Kidney epithelial cell (primary cell): ENCODE measurements around the gene GPR155. TPM values are rescaled to one million over a fixed set of nuclear protein-coding genes. Genes with fewer than 3 reads are reported as not detected.

Experiments used
- DNase-seq: peaks from one replicate; pipeline ENCODE4 v3.0.0-alpha.2; 2010; ENCODE audit warnings: low read depth
- H3K27me3 ChIP-seq: 2 replicates; pipeline ENCODE4 v1.6.0; 2011; ENCODE audit warnings: low read length; ENCODE audit not compliant: control insufficient read depth, insufficient read depth
- H3K36me3 ChIP-seq: 2 replicates; pipeline ENCODE4 v1.5.1; 2011; ENCODE audit warnings: low read length; ENCODE audit not compliant: control insufficient read depth, insufficient read depth
- H3K4me3 ChIP-seq: 2 replicates; pipeline ENCODE4 v1.5.1; 2011; ENCODE audit warnings: low read depth, mild to moderate bottlenecking, control low read depth, low read length
- CTCF ChIP-seq: IDR thresholded peaks from 2 replicates; pipeline ENCODE4 v1.5.1; 2011; ENCODE audit warnings: mild to moderate bottlenecking, moderate library complexity, low read length, control low read depth, inconsistent platforms; ENCODE audit not compliant: insufficient read depth, poor library complexity, severe bottlenecking
- total RNA-seq: library from RNA; depleted of rRNA; stranded (reverse); fragments of >200 nt; gene quantifications from 2 replicates; pipeline ENCODE4 v1.2.3, GENCODE V29; 2015

GPR155 gene
- total RNA-seq, 1 donor from 2014 or later, result 1.7 TPM

- Histone ChIP-seq H3K4me3 (no peak overlapping the region), H3K27me3 (no peaks in the 10 kb centered on the region), H3K36me3 (no peaks in the 10 kb centered on the region)
- no peak for DNase-seq
- no peak for TF ChIP-seq CTCF
Measured at GRCh38 chr2:174383796-174384195, 103.0 kb downstream of the GPR155 start.

Other genes with a start within 250 kb of the GPR155 start
- 122 and 157 TPM in 2 replicates for gene OLA1, start 238.5 kb downstream of the GPR155 start, total RNA-seq
- gene SP9, start 152.1 kb downstream of the GPR155 start, total RNA-seq, result not detected in 2 replicates
- gene SCRN3, start 91.3 kb downstream of the GPR155 start, total RNA-seq, result 20.6 and 23.9 TPM in 2 replicates
- 9.5 and 9.8 TPM in 2 replicates for gene WIPF1, start 110.8 kb upstream of the GPR155 start, total RNA-seq